ENCODE measurements around the gene NTM. TPM values are rescaled to one million over a fixed set of nuclear protein-coding genes. Genes with fewer than 3 reads are reported as not detected.
A peak's percentile ranks its signal among the peaks of the same experiment; 100 is the strongest.

Gene NTM
- total RNA-seq, 2 donors from 2014 or later = 0.26 to 3.6 TPM

- intact Hi-C loops (cut with DNase I) = no loop called here
- WGBS, 2 donors = 35 to 42% methylated on average over 4 of the region's 4 CpGs
- DNase-seq (no peak), ATAC-seq (no peak)
- Histone ChIP-seq H3K27ac (no peak overlapping the region), H3K36me3 (replicated peaks in 1 of 2; ENCODE audit: insufficient read depth in 1 of 2, low read depth in 2 of 2) (no peaks in the 10 kb centered on the region), H3K4me1 (no peaks in the 10 kb centered on the region), H3K27me3 (no peaks in the 10 kb centered on the region), H3K4me3 (no peak overlapping the region), H3K9me3 (no peaks in the 10 kb centered on the region)
- TF ChIP-seq POLR2A (IDR thresholded peaks at IDR 0.05) (no peak), CTCF (IDR thresholded peaks at IDR 0.05) (no peak)
Observed at GRCh38 chr11:131940126-131940525, 569.7 kb downstream of the NTM start.

GRCh38 chr11:131942878-131943277, 572.5 kb downstream of the NTM start:
- TF ChIP-seq CTCF (IDR thresholded peaks at IDR 0.05) = no peak
- no peak for TF ChIP-seq POLR2A (IDR thresholded peaks at IDR 0.05)
- no peak for DNase-seq
- Histone ChIP-seq H3K9me3 (no peaks in the 10 kb centered on the region), H3K36me3 (replicated peaks in 1 of 2; ENCODE audit: insufficient read depth in 1 of 2, low read depth in 2 of 2) (no peaks in the 10 kb centered on the region), H3K4me1 (no peaks in the 10 kb centered on the region), H3K27ac (no peak overlapping the region), H3K27me3 (no peaks in the 10 kb centered on the region), H3K4me3 (no peak overlapping the region)
- ATAC-seq = no peak
- intact Hi-C loops (cut with DNase I) = no loop called here
- 68 to 78% methylated on average over 7 of the region's 7 CpGs for WGBS, 2 donors

GRCh38 chr11:131943295-131943694, 572.9 kb downstream of the NTM start:
- intact Hi-C loops (cut with DNase I) = no loop called here
- ATAC-seq (no peak), DNase-seq (peak in 2 of 4 donors; percentile 38 to 55)

GRCh38 chr11:131944736-131945135, 574.3 kb downstream of the NTM start:
- DNase-seq (no peak), ATAC-seq (no peak)
- Histone ChIP-seq H3K27me3 (no peaks in the 10 kb centered on the region), H3K4me3 (no peak overlapping the region), H3K36me3 (replicated peaks in 1 of 2; ENCODE audit: insufficient read depth in 1 of 2, low read depth in 2 of 2) (no peaks in the 10 kb centered on the region), H3K27ac (no peak overlapping the region), H3K4me1 (no peaks in the 10 kb centered on the region), H3K9me3 (no peaks in the 10 kb centered on the region)
- TF ChIP-seq CTCF (IDR thresholded peaks at IDR 0.05) = no peak
- TF ChIP-seq POLR2A (IDR thresholded peaks at IDR 0.05) = no peak
- WGBS, 2 donors = 80 to 86% methylated on average over 6 of the region's 6 CpGs
- intact Hi-C loops (cut with DNase I) = no loop called here

More at GRCh38 chr11:131943295-131943694, 572.9 kb downstream of the NTM start:
- Histone ChIP-seq H3K9me3 (no peaks in the 10 kb centered on the region), H3K4me1 (no peaks in the 10 kb centered on the region), H3K27me3 (no peaks in the 10 kb centered on the region), H3K27ac (no peak overlapping the region), H3K4me3 (no peak overlapping the region), H3K36me3 (replicated peaks in 1 of 2; ENCODE audit: insufficient read depth in 1 of 2, low read depth in 2 of 2) (no peaks in the 10 kb centered on the region)
- 55 to 58% methylated on average over 6 of the region's 6 CpGs for WGBS, 2 donors
- no peak for TF ChIP-seq POLR2A (IDR thresholded peaks at IDR 0.05)
- no peak for TF ChIP-seq CTCF (IDR thresholded peaks at IDR 0.05)

GRCh38 chr11:131945706-131946105, 575.3 kb downstream of the NTM start:
- WGBS, 2 donors = 86 to 89% methylated on average over 7 of the region's 7 CpGs

More at GRCh38 chr11:131945706-131946105, 575.3 kb downstream of the NTM start:
- TF ChIP-seq CTCF (IDR thresholded peaks at IDR 0.05) (no peak), POLR2A (IDR thresholded peaks at IDR 0.05) (no peak)
- no peak for DNase-seq
- Histone ChIP-seq H3K27me3 (no peaks in the 10 kb centered on the region), H3K4me3 (no peak overlapping the region), H3K4me1 (no peaks in the 10 kb centered on the region), H3K27ac (no peak overlapping the region), H3K36me3 (replicated peaks in 1 of 2; ENCODE audit: insufficient read depth in 1 of 2, low read depth in 2 of 2) (no peaks in the 10 kb centered on the region), H3K9me3 (no peaks in the 10 kb centered on the region)
- intact Hi-C loops (cut with DNase I) = no loop called here
- ATAC-seq = no peak
